Keratinocyte (primary cell): ENCODE results near the gene PFN1. TPM values are rescaled to one million over a fixed set of nuclear protein-coding genes. Genes with fewer than 3 reads are reported as not detected.

Experiments used
- DNase-seq: peaks from one replicate; pipeline ENCODE4 v3.0.0-alpha.2; 2011; ENCODE audit warnings: low read depth, missing footprints, low spot score
- FAIRE-seq: peaks from 2 replicates; lab custom pipeline; 2011; peaks lifted over from hg19 to GRCh38; lab: Jason Lieb, UNC
- H2AFZ ChIP-seq: 2 replicates; pipeline ENCODE4 v1.6.0; 2012; ENCODE audit warnings: low read length, control low read depth, inconsistent platforms; ENCODE audit not compliant: control insufficient read depth
- H3K27ac ChIP-seq: 2 replicates; pipeline ENCODE4 v1.5.1; 2011; ENCODE audit warnings: low read length; ENCODE audit not compliant: control insufficient read depth, insufficient read depth
- H3K27me3 ChIP-seq: 3 replicates; pipeline ENCODE4 v1.6.0; 2011; ENCODE audit warnings: low read length; ENCODE audit not compliant: control insufficient read depth, insufficient read depth; ENCODE audit errors: extremely low read depth
- H3K36me3 ChIP-seq, 2 experiments: 2 replicates in 1 of 2; 3 replicates in 1 of 2; pipeline ENCODE4 v1.5.1; 2011; ENCODE audit warnings: low read length in 2 of 2, mild to moderate bottlenecking in 1 of 2; ENCODE audit not compliant: control insufficient read depth in 2 of 2, insufficient read depth in 2 of 2; ENCODE audit errors: extremely low read depth in 1 of 2
- H3K4me1 ChIP-seq: 3 replicates; pipeline ENCODE4 v1.5.1; 2011; ENCODE audit warnings: low read length; ENCODE audit not compliant: control insufficient read depth, insufficient read depth; ENCODE audit errors: extremely low read depth
- H3K4me2 ChIP-seq: 3 replicates; pipeline ENCODE4 v1.6.0; 2011; ENCODE audit warnings: low read depth, low read length; ENCODE audit not compliant: control insufficient read depth, insufficient read depth; ENCODE audit errors: extremely low read depth
- H3K4me3 ChIP-seq, 3 experiments: fragments of 200-600 bp in 1 of 3; sonication (generic) in 1 of 3; 2 replicates in 2 of 3; 3 replicates in 1 of 3; pipeline ENCODE4 v1.5.1; 2011 to 2016; ENCODE audit warnings: low read length in 3 of 3, mild to moderate bottlenecking in 3 of 3, control low read depth in 2 of 3, inconsistent platforms in 1 of 3, low read depth in 1 of 3, mixed read lengths in 1 of 3, mixed run types in 1 of 3, moderate library complexity in 1 of 3; ENCODE audit not compliant: control insufficient read depth in 2 of 3, insufficient read depth in 2 of 3; ENCODE audit errors: extremely low read depth in 1 of 3
- H3K79me2 ChIP-seq: 2 replicates; pipeline ENCODE4 v1.6.0; 2012; ENCODE audit warnings: low read length; ENCODE audit not compliant: control insufficient read depth, insufficient read depth
- H3K9ac ChIP-seq: 3 replicates; pipeline ENCODE4 v1.6.0; 2011; ENCODE audit warnings: low read length; ENCODE audit not compliant: control insufficient read depth, insufficient read depth; ENCODE audit errors: extremely low read depth
- H3K9me1 ChIP-seq: 3 replicates; pipeline ENCODE4 v1.6.0; 2011; ENCODE audit warnings: low read length; ENCODE audit not compliant: control insufficient read depth, insufficient read depth; ENCODE audit errors: extremely low read depth
- H3K9me3 ChIP-seq: 2 replicates; pipeline ENCODE4 v1.5.1; 2012; ENCODE audit warnings: low read depth, low read length; ENCODE audit not compliant: control insufficient read depth
- H4K20me1 ChIP-seq: 3 replicates; pipeline ENCODE4 v1.6.0; 2011; ENCODE audit warnings: low read length; ENCODE audit not compliant: control insufficient read depth, insufficient read depth; ENCODE audit errors: extremely low read depth
- EZH2 ChIP-seq: IDR thresholded peaks from one replicate; pipeline ENCODE4 v1.6.1; 2012; ENCODE audit warnings: inconsistent platforms, mild to moderate bottlenecking, low read length, moderate library complexity
- dilution Hi-C: fragments of 300-500 bp; cut with MboI; formaldehyde crosslinking; loops from one replicate; pipeline ENCODE4 v1.7.0; 2020; ENCODE audit warnings: low sequenced_read_pairs; ENCODE audit not compliant: extremely low pct_ligation_motif_present
- polyA plus RNA-seq, 5 experiments: library from polyadenylated mRNA; depleted of rRNA in 3 of 5; stranded (reverse) in 3 of 5; stranded (forward) in 1 of 5; unstranded in 1 of 5; fragments of >200 nt; gene quantifications; 1 replicate in 1 of 5; 2 replicates in 3 of 5; 3 replicates in 1 of 5; pipeline versions ENCODE4 v1.2.1 to v1.2.3, GENCODE V29; 2011 to 2012; ENCODE audit warnings: missing spikeins in 2 of 5, low read depth in 1 of 5, low replicate concordance in 1 of 5
- TF ChIP-seq, protein P1 (sequence below), 3 experiments: IDR thresholded peaks in 1 of 3; conservative IDR thresholded peaks in 1 of 3; optimal IDR thresholded peaks in 1 of 3; 2 replicates in 2 of 3; 3 replicates in 1 of 3; pipeline versions ENCODE3 to v1.5.1; 2011; ENCODE audit warnings: low read length in 3 of 3, mild to moderate bottlenecking in 3 of 3, moderate library complexity in 2 of 3, control low read depth in 1 of 3, inconsistent platforms in 1 of 3; ENCODE audit not compliant: insufficient read depth in 2 of 3; ENCODE audit errors: extremely low read depth in 1 of 3

PFN1 gene
- polyA plus RNA-seq, 1 donor (not counting 4 experiments of a cell fraction or from before 2014, with no cell fraction given): 1,435 TPM

GRCh38 chr17:4973256-4974114, 25.2 kb upstream of the PFN1 start:
- Histone ChIP-seq H3K9me3 (no peaks in the 10 kb centered on the region), H3K9ac (no peak overlapping the region), H3K27me3 (no peaks in the 10 kb centered on the region), H3K4me3 (no peak overlapping the region), H2AFZ (no peak overlapping the region), H3K4me1 (peaks cover 13% of the 10 kb centered on the region), H3K27ac (no peak overlapping the region), H3K9me1 (no peaks in the 10 kb centered on the region), H4K20me1 (no peaks in the 10 kb centered on the region), H3K4me2 (no peak overlapping the region), H3K79me2 (no peaks in the 10 kb centered on the region), H3K36me3 (peaks cover 36 to 52% of the 10 kb centered on the region in 2 experiments)
- FAIRE-seq (no peak), DNase-seq (no peak)
- TF ChIP-seq, protein P1, sequence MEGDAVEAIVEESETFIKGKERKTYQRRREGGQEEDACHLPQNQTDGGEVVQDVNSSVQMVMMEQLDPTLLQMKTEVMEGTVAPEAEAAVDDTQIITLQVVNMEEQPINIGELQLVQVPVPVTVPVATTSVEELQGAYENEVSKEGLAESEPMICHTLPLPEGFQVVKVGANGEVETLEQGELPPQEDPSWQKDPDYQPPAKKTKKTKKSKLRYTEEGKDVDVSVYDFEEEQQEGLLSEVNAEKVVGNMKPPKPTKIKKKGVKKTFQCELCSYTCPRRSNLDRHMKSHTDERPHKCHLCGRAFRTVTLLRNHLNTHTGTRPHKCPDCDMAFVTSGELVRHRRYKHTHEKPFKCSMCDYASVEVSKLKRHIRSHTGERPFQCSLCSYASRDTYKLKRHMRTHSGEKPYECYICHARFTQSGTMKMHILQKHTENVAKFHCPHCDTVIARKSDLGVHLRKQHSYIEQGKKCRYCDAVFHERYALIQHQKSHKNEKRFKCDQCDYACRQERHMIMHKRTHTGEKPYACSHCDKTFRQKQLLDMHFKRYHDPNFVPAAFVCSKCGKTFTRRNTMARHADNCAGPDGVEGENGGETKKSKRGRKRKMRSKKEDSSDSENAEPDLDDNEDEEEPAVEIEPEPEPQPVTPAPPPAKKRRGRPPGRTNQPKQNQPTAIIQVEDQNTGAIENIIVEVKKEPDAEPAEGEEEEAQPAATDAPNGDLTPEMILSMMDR (optimal IDR thresholded peaks at IDR 0.05 in 1 of 3, IDR thresholded peaks at IDR 0.05 in 1 of 3, conservative IDR thresholded peaks at IDR 0.05 in 1 of 3; ENCODE audit: extremely low read depth in 1 of 3, insufficient read depth in 2 of 3, low read length in 3 of 3): no peak
- TF ChIP-seq EZH2: no peak
- dilution Hi-C loops: no loop called here

DNA sequence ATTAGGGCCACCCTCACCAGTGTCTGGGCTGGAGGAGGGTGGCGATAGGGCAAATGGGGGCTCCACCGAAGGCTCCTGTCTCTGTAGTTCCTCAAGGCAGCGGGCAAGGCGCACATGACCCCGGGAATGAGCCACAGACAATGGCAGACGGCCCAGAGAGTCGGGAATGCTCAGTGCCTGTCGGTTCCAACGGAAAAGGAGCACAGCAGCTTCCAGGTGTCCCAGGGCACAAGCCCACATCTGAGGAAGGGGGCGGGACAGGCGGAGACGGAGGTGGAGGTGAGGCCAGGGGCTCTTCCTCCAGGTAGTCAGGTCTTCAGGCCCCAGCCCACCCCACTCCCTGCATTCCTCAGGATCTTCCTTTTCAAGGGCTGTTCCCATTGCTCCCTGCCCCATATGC, 24.4 kb upstream of the PFN1 start:
- peaks cover 20% of the 10 kb centered on the region for H3K4me1 ChIP-seq
- no peaks in the 10 kb centered on the region for H3K79me2 ChIP-seq
- H3K27ac ChIP-seq: no peak overlapping the region
- H3K27me3 ChIP-seq: no peaks in the 10 kb centered on the region
- H2AFZ ChIP-seq: no peak overlapping the region
- H3K36me3 ChIP-seq: peaks cover 29 to 48% of the 10 kb centered on the region in 2 experiments
- no peak overlapping the region for H3K4me2 ChIP-seq
- TF ChIP-seq EZH2: no peak
- TF ChIP-seq, protein P1 (optimal IDR thresholded peaks at IDR 0.05 in 1 of 3, IDR thresholded peaks at IDR 0.05 in 1 of 3, conservative IDR thresholded peaks at IDR 0.05 in 1 of 3; ENCODE audit: extremely low read depth in 1 of 3, insufficient read depth in 2 of 3, low read length in 3 of 3): no peak
- no peaks in the 10 kb centered on the region for H3K9me1 ChIP-seq
- H3K4me3 ChIP-seq: no peak overlapping the region
- no peak for FAIRE-seq
- dilution Hi-C loops: no loop called here
- H3K9me3 ChIP-seq: no peaks in the 10 kb centered on the region
- H4K20me1 ChIP-seq: no peaks in the 10 kb centered on the region
- DNase-seq: no peak
- no peak overlapping the region for H3K9ac ChIP-seq
